ENCODE results near the gene IQGAP2.
"Not testable (repeated sequence)": the region's sequence is repeated elsewhere in the genome, so short reads cannot be mapped to it uniquely, and the experiment has no call there.

The IQGAP2 gene

DNA sequence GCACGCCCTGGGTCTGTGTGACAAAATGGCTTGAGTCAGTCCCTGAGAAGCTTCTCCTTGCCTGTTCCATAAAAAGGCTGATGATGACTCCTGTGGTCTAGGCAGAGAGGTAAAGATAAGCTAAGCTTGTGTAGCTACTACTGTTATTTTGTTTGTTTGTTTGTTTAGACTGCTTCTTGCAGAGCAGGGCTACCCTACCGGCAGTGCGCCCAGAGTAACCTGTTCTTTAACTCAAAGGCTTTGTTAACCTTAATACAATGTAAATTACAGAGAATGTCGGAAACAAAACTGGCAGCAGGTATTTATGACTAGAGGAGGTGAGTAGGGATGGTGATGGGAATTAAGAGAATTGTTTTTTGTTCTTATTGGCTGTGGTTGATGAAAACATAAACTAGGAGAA is 132.5 kb downstream of the IQGAP2 start:
- no peak for DNase-seq (ENCODE audit: low spot score)

DNA sequence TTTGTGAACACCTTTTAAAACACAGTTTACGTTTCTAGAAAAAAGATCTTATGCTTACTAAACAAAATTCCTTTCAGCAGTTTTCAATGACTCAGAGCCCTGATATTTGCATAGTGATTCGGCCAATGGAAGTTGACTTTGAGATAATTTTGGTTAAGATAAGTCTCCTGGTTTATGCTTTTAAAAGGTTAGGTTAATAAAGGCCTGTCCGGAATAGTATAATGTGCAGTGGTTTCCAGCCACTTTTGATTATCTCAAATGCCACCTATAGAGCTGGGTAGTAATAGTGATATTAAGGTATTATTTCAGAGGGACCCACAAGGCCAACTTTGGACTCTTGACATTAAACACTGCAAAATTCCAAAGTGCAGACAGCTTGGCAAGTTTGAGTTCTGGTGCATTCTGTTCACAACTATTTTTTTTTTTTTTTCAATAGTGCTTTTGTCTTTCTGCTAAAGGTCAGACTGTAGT is 134.0 kb downstream of the IQGAP2 start:
- DNase-seq (ENCODE audit: low spot score): no peak

DNA sequence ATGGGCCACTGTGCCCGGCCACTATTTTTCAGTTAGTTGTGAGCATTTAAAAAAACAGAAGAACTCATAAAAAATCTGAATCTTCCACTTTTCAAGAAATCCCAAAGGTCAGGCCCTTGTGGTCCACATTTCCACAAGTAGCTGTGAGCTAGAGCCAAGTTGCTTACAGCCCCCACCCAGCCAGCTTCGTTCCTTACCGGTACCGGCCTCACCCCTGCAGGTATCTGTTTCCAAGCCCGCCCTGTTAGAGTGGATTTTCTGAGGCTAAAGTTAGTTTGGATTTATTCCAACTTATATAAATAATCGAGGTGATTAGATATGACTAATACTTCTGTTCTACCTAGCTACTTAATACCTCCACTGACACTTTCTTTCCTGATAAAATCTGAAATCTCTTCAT is 139.2 kb downstream of the IQGAP2 start:
- no peak for DNase-seq (ENCODE audit: low spot score)

DNA sequence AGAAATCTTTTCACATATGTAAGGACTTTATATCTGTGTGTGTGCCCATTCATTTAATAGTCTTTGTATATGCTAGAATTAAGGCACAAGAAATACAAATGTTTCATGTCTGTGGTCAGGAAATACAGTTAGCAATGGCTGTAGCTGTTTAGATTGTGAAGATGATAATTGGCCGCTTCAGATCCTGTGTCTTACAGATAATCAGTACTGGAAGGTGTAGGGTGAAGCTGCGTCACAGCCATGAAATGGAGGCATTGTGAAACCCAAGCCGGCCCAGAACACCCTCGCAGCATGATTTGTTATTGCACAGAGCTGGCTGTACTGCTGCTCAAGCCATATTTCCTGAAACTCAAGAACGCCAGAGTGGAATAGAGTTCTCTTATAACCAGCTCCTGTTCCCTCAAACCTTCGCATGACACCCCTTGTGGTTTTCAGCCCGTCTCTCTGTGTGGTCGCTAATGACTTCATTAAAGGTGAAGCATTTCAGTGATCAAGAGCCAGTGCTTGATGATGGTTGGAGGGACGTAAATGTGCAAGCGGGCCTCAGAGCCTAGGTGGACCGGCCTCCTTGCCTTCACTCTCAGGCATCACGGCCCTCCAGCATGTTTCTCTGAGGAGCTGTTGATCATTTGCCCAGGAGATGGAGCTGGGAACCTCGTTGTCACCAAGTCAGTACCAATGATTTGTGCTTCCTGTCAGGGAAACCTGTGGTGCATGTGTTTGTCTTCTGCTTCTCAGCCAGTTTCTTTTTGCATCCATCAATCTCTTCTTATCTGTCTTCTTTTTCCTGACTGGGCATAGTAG is 140.0 kb downstream of the IQGAP2 start:
- no peak for DNase-seq (ENCODE audit: low spot score)

DNA sequence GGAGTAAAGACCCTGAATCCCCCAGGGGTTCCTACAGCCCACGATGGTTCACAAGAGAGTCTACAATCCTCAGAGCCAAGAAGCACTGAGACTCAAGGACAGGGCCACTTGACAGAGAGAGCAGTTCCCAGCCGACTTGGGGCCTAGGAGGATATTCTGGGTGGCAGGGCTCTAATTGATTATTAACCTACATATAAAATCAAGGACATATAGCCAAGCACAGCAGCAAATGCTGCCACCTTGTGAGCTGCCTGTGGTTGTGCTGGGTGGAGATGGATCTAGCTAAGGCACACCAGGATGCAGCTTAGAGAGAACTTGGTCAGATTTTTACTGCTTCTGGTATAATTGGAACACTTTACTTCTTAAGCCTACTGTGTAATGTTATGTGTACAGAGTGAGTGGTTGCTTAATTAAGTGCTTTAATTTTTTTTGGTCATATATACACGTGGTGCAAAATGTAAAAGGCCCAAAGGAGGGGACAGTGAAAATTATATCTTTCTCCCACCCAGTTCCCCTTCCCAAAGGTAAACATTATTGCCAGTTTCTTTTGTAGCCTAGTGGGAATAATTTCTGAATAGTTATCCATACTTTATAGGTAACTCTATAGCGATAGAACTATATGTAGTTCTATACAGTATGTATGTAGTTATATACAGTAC is 141.3 kb downstream of the IQGAP2 start:
- DNase-seq (ENCODE audit: low spot score): no peak

DNA sequence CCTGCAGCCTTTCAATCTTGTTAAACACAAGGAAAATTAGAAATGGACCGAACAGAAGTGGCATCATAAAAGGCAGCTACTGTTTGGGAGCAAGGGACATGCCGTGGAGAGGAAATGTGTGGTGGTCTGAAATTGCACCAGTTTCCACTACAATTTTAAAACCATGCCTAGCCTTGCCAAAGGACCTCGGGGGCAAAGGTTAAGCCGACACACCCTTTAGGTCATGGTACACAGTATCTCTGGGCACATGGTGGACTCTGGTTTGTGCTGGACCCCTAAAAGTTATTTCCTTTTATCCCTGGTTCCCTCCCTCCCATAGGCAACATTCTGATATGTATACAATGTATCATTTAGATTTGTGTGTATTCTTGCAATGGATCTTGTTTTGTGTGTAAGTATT is 142.1 kb downstream of the IQGAP2 start:
- DNase-seq (ENCODE audit: low spot score): no peak

DNA sequence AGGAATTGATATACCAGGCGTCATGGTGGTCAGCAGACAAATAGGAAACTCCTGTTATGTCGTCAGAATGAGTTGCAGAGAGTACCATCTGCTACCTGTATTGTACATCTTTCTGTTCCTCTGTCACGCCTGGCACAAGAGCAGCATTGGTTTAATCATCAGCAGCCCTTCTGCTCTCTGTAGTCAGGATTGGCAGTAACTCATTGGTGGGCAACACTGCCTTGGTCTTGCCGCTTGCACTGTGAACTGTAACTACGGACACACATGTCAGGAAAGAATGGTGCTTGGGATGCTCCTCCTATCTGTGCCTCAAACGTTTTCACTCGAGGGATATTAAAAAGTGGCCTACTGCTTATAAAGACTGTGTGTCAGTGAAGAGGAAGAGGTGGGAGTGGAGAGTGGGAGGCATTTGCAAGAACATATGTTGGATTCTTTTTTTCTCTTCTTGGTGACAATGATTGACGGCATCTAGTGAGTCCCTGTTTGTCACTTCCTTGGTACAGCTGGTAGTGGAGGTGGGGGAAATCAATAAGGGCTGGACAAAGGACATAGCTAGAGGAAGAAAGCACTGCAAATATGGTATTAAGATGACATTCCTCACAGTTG is 143.5 kb downstream of the IQGAP2 start:
- DNase-seq (ENCODE audit: low spot score): no peak

DNA sequence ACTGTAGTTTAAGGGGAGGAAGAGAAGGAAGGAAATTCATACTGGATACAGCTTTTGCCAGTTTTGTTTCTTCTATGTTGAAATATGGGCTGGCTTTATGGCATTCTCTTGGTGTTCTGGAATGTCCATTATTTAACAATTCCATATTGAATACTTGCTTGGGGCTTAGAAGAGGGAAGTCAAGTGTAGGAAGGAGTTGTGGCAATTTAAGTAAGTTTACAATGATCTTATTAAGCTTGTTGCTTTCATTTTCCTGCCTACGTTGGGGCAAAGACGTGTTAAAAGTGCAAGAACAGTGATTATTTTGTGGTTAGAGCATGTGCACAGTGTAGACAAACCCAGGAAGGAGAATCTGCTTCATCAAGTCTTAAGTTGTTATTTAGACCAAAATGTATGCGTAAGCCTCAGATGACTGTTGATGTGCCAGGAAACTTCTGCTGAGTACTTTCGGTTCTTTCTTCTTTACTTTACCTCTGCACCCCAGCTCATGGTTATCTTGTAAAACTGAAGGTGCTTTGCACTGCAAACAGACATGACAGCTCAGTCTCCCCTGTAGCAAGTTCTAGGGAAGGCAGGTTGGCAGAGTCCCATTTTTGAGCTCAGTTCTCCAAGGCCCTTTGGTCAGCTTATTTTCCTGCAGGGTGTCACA is 144.3 kb downstream of the IQGAP2 start:
- no peak for DNase-seq (ENCODE audit: low spot score)

DNA sequence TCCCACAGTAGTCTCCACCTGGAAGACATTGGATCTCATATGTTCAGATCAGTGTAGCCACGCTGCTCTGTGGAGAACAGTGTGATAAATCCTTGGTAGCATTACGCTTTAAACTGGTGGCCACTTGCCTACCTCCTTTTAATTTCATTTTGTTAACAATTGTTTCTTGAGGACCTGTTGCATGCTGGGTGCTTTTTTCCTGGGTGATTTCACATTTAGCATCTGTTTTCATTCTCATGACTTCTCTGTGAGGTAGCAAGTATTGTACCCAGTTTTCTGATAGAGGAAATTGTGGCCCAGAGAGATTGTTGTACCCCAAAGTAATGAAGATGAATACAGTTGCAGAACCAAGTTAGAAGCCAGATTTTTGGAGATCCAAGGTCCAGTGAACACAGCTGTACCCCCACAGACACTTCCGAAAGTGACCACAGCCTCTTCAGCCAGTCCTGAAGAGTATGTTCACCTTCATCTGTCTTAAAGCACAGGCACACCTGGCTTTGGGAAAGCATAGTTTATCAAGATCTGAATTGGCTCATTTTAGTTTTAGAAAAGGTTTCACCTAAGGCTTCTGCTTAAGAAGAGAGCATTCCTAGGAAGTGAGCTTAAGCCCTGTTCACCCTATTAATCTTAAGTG is 144.9 kb downstream of the IQGAP2 start:
- no peak for DNase-seq (ENCODE audit: low spot score)

DNA sequence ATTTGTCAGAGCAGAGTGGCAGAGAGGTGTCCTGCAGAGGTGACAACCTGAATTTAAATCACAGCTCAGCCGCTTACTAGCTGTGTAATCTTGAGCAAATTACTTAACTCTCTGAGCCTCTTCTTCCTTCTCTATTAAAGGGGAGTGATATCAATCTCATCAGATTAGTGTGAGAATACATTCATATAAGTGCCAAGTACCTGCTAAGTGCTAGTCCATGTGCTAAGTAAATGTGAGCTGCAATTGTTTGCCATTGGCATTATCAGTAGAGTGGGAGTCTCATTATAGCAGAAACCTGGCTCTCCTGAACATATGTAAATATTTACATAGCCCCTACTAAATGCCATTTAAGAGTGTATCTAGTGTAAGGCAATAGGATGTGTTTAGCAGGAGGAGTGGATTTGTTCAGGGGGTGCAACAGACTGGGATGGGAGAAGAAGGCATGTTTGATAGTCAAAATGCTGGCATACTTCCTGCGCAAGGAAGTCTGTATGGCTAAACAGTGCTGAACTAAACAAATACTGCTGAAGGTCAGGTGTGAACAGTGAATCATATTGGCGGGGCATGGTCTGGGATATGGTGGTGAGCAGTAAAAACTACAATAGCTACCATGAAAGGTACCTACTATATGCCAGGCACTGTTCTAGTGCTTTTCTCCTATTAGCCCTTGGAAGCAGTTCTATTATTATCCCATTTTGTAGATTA is 145.6 kb downstream of the IQGAP2 start:
- no peak for DNase-seq (ENCODE audit: low spot score)

DNA sequence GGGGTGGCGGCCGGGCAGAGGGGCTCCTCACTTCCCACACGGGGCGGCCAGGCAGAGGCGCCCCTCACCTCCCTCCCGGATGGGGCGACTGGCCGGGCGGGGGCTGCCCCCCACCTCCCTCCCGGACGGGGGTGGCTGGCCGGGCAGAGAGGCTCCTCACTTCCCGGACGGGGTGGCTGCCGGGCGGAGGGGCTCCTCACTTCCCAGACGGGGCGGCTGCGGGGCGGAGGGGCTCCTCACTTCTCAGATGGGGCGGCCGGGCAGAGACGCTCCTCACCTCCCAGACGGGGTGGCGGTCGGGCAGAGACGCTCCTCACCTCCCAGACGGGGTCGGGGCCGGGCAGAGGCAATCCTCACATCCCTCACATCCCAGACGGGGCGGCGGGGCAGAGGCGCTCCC is 147.8 kb downstream of the IQGAP2 start:
- DNase-seq (ENCODE audit: low spot score): not testable (repeated sequence)

DNA sequence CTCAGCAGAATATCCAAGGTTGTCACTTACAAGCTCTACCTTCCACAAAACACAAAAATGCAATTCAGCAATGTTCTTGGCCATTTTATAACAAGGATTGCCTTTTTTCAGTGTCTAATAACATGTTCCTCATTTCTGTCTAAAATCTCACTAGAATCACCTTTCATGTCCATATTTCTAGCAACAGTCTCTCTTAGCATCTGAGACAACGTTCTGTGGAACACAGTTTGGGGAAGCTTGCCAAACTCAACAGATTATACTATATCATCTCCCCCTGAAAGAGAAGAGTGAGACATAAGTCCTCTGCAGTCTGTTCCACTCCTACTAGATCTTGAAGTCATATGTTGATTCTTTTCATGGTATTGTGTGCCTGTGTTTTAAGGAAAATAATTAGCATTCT is 149.5 kb downstream of the IQGAP2 start:
- no peak for DNase-seq (ENCODE audit: low spot score)

DNA sequence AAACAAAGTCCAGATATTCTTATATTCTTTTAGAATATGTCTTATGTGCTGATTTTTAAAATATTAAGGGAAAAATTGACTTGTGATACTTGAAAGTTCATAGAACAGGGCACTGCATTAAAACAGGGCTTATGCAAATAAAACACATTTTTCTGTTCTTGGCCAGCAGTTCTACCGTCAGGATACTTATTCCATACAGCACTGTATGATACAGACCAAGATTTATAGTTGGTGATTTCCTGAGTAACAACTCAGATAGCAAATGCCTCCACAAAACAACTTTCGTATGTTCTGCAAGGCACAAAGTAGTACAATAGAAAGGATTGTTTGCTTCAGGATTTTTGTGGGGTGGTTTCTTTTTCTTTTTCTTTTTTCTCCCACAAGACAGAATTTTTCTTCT is 150.2 kb downstream of the IQGAP2 start:
- DNase-seq (ENCODE audit: low spot score): no peak

DNA sequence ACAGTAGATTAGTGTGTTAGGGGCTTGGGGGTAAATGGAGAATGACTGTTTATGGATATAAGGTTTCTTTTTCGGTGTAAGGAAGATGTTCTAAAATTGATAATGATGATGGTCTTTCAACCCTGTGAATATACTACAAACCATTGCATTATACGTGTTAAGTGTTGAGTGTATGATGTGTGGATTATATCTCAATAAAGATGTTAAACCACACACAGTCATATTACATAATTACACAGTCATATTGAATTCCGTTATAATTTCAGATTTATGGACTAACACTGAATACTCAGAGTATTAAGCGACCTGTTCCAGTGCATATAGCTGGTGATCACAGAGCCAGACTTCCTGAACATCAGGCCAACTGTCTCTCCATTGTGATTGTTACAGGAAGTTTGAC is 152.0 kb downstream of the IQGAP2 start:
- no peak for DNase-seq (ENCODE audit: low spot score)

DNA sequence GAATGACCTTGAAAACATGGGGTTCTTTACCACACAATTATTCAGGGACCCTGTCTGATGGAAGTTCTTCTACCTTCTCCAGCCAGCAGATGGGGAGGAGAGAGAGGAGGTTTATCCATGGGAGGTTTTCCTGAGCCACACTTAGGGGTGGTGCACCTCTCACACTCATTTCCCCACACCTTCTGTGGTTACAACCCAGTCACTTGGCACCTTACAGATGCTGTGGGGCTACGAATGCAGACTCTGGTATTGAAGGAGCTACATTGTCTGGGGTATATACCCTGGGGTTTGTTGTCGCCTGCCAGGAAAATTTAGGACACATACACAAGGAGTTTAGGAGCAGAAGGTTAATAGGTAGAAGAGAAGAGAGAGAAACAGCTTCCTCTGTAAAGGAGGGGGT is 152.6 kb downstream of the IQGAP2 start:
- DNase-seq (ENCODE audit: low spot score): no peak

DNA sequence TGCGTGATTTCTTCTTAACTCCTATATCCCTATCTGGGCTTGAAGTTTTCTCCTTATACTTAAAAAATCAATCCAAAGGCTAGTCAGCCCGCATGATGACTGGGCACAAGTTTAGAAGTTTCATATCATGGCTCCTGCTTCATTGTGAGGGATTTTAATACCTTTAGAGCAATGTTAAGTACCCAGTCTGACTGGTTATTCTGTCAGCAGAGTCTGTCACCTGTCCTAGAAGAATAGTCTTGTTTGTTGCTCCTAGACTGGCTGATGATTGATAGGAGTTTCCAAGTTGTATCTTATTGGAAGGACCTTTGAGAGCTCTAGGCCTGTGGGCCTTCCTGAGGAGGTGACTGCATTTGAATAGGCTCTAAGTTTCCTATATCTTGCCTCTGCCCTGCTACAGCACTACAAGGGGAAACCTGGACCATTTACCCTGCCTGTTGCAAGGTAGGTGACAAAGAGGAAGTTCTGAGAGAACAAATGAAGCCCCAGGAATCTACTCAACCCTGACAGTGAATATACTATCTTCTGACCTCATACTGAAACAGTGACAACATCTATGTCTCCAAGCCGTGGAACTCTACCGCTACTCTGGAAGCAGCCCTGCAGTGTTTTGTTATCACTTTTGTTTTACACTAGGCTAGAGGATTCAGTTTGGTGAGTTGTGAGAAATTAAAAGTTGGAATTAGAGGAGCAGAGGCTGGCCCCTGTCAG is 153.6 kb downstream of the IQGAP2 start:
- no peak for DNase-seq (ENCODE audit: low spot score)

DNA sequence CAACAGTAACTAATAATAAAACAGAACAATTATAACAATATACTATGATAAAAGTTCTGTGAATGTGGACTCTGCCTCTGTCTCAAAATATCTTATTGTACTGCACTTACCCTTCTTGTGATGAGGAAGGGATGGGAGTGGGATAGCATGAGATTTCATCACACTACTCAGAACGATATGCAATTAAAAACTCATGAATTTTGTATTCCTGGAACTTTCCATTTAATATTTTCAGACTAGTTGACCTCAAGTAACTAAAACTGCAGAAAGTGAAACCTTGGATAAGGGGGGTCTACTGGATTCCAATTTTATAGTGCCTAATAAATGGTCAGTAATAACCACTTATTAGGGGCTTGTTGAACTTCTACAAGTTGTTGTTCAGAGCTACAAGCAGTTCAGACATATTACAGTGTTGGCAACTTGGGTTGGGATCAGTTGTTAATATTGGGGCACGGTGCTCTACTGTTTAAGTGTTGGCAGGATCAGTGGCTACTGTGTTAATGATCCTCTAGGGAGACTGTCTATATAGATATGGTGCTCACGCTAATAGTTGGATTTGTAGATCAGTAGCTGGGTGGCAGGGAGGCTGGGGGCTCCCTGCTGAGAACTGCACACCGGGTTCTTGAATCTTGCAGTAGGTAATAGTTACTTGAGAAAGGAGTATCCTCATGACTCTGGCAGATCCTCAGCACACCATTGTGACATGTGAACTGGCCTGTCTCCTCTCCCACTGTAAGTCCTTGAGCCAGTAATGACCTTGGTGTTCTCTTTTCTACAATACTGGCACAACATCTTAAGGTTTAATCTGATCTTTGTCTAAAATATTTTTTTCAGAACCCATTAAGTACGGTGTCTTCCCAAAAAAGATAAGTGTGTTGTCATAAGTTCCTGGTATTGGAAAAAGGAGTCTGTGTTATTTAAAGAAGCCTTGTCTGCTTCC is 158.1 kb downstream of the IQGAP2 start:
- DNase-seq (ENCODE audit: low spot score): no peak

DNA sequence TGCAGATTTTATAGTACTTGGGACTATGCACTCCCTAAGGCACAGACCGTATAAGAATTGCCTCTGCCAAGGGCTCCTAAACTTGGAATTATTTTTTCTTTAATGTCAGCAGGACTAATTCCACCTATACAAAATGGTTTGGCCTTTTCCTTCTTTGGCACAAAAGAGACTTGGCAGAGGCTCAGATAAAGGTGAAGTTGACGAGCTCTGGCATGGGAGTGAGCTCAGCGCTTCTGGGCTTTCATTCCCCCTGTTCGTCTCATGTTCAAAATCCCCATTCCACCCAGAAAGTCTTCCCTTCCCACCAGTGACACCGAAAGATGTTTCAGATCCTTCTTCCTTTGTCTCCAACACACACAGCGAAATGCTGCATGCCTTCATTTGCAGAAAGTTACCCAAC is 158.9 kb downstream of the IQGAP2 start:
- no peak for DNase-seq (ENCODE audit: low spot score)

DNA sequence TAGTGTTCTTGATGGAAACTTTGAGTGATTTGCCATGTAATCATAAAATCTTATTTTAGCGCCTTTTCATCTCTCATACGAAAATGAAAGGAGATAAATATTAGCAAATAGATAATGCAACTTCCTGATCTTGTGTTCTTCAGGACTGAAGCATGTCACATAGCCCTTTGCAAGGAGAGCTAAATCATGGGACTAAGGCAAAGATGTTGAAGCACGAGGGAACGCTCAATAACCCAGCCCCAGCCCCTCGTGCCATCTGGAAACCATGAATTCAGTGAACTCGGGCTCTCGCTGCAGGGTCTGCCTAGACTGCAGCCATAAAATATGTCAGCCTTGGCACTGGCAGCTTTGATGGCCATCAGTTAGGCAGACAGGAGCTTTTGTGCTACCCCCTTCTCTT is 161.9 kb downstream of the IQGAP2 start:
- no peak for DNase-seq (ENCODE audit: low spot score)

DNA sequence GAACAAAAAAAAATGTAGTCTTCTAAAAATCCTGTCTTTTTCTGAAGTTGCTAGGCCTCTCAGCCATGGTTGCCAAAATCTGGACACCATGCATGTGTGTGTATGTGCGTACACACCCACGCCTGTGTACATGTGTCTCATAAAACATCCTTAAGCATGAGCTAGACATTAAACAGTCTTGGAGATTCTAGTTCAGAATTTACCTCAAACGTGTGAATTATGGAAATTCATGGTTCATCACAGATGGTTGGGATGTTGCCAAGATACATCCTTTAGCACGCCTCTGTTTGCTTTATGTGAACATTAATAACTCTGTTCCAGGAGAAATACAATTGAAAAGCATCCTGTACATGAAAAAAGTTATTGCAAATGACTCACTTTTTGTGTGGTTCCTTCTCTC is 167.1 kb downstream of the IQGAP2 start:
- DNase-seq (ENCODE audit: low spot score): no peak

Data from putamen (tissue), 1 donor.